Uterus (tissue), 2 donors: ENCODE data around the gene MET.

Experiments
- POLR2A ChIP-seq, 2 donors: fragments of 450-650 bp; IDR thresholded peaks; one replicate each; pipeline ENCODE4 v1.6.1; 2016; ENCODE audit warnings: antibody characterized with exemption in 2 of 2, mild to moderate bottlenecking in 1 of 2, moderate library complexity in 1 of 2
- TF ChIP-seq, protein P1 (sequence below), 4 experiments: fragments of 200-600 bp in 2 of 4; fragments of 450-650 bp in 2 of 4; sonication (generic) in 2 of 4; IDR thresholded peaks; one replicate each; pipeline ENCODE4 v1.5.1; 2016 to 2019; ENCODE audit warnings: antibody characterized with exemption in 4 of 4, mild to moderate bottlenecking in 2 of 4, moderate library complexity in 1 of 4

DNA sequence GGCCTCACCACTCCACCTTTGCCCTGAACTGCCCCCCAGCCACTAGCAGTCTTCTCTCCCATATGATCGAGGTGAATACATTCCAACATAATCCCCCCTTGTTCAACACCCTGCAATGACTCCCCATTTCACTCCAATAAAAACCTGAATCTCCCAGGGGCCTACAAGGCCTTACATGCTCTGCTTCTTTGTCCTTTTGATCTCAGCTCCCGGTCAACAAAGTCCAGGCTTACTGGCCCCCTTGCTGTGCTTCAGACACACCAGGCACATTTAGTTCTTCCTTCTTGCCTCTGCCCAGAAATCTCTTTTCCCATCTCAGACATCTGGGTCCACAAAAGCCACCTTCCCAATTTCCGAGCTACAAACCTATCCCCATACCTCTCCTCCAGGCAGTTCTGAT, 14.0 kb downstream of the MET start:
- no peak for TF ChIP-seq POLR2A (IDR thresholded peaks at IDR 0.05)
- TF ChIP-seq, protein P1, sequence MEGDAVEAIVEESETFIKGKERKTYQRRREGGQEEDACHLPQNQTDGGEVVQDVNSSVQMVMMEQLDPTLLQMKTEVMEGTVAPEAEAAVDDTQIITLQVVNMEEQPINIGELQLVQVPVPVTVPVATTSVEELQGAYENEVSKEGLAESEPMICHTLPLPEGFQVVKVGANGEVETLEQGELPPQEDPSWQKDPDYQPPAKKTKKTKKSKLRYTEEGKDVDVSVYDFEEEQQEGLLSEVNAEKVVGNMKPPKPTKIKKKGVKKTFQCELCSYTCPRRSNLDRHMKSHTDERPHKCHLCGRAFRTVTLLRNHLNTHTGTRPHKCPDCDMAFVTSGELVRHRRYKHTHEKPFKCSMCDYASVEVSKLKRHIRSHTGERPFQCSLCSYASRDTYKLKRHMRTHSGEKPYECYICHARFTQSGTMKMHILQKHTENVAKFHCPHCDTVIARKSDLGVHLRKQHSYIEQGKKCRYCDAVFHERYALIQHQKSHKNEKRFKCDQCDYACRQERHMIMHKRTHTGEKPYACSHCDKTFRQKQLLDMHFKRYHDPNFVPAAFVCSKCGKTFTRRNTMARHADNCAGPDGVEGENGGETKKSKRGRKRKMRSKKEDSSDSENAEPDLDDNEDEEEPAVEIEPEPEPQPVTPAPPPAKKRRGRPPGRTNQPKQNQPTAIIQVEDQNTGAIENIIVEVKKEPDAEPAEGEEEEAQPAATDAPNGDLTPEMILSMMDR (IDR thresholded peaks at IDR 0.05) = no peak
